A549 (cell line): ENCODE results near the gene TRDMT1. TPM values are rescaled to one million over a fixed set of nuclear protein-coding genes. Genes with fewer than 3 reads are reported as not detected.
A peak's percentile ranks its signal among the peaks of the same experiment; 100 is the strongest.

Experiments used
- ATAC-seq, 2 experiments: fragments of 200-7000 bp in 1 of 2; fragments of >200 bp in 1 of 2; cut with Nextera tagmentation in 1 of 2; cut with Tn5 transposase in 1 of 2; 3 replicates each; pipeline versions ENCODE4 v1.8.0 to v1.9.1; 2018 to 2020; ENCODE audit warnings: mild to moderate bottlenecking in 1 of 2, moderate library complexity in 1 of 2
- CTCF ChIA-PET: fragments of 300-600 bp; sonication (Branson Sonifier 250); formaldehyde crosslinking; extraction: SDS; loops from one replicate; lab custom pipeline; 2021; ENCODE audit warnings: antibody characterized with exemption, inconsistent platforms; lab: Yijun Ruan, JAX
- POLR2A ChIA-PET: fragments of 350-600 bp; formaldehyde crosslinking; extraction: SDS; loops from one replicate; lab custom pipeline; 2021; ENCODE audit warnings: antibody characterized with exemption, inconsistent platforms; lab: Yijun Ruan, JAX
- DNase-seq, 2 experiments: peaks; one replicate each; pipeline versions ENCODE4 v3.0.0 to v3.0.0-alpha.2; 2011 to 2016; ENCODE audit warnings: low read depth in 1 of 2, low spot score in 1 of 2
- FAIRE-seq: peaks from 2 replicates; lab custom pipeline; 2011; peaks lifted over from hg19 to GRCh38; lab: Jason Lieb, UNC
- H3K27ac ChIP-seq, 2 experiments: fragments of >200 bp; sonication (Bioruptor Twin); formaldehyde crosslinking; 3 replicates each; pipeline ENCODE4 v1.5.1; 2016 to 2017
- H3K4me1 ChIP-seq: fragments of >200 bp; sonication (Bioruptor Twin); formaldehyde crosslinking; 3 replicates; pipeline ENCODE4 v1.6.1; 2016
- H3K4me2 ChIP-seq: fragments of >200 bp; sonication (Bioruptor Twin); formaldehyde crosslinking; 3 replicates; pipeline ENCODE4 v1.6.1; 2016
- H3K4me3 ChIP-seq: fragments of >200 bp; sonication (Bioruptor Twin); formaldehyde crosslinking; 3 replicates; pipeline ENCODE4 v1.5.1; 2016
- H3K9me3 ChIP-seq: fragments of >200 bp; sonication (Bioruptor Twin); formaldehyde crosslinking; 3 replicates; pipeline ENCODE4 v1.6.1; 2016
- BCL3 ChIP-seq: fragments of >200 bp; sonication (Bioruptor Twin); formaldehyde crosslinking; IDR thresholded peaks from 3 replicates; pipeline ENCODE4 v1.6.1; 2016
- CHD4 ChIP-seq: fragments of 200-600 bp; sonication (generic); IDR thresholded peaks from 2 replicates; pipeline ENCODE4 v1.6.1; 2016; ENCODE audit warnings: antibody characterized with exemption, mild to moderate bottlenecking, borderline replicate concordance
- EHF ChIP-seq: fragments of 250-450 bp; sonication (Bioruptor Pico); IDR thresholded peaks from 2 replicates; pipeline ENCODE4 v1.5.0; 2020; ENCODE audit warnings: mild to moderate bottlenecking
- EHMT2 ChIP-seq: fragments of 200-600 bp; sonication (generic); IDR thresholded peaks from 2 replicates; pipeline ENCODE4 v1.6.1; 2016; ENCODE audit warnings: antibody characterized with exemption, low read depth, mild to moderate bottlenecking, moderate library complexity
- FOSL2 ChIP-seq, 2 experiments: fragments of 450-650 bp in 1 of 2; fragments of >200 bp in 1 of 2; sonication (Bioruptor Twin) in 1 of 2; formaldehyde crosslinking; IDR thresholded peaks; 2 replicates each; pipeline versions ENCODE4 v1.5.0 to v1.6.1; 2016 to 2020; ENCODE audit warnings: mild to moderate bottlenecking in 1 of 2, moderate library complexity in 1 of 2
- FOXS1 ChIP-seq: fragments of 250-450 bp; sonication (Bioruptor Pico); IDR thresholded peaks from 2 replicates; pipeline ENCODE4 v1.5.0; 2020; ENCODE audit warnings: mild to moderate bottlenecking, moderate library complexity
- GATA3 ChIP-seq: IDR thresholded peaks from 2 replicates; pipeline ENCODE4 v1.6.1; 2012; ENCODE audit warnings: borderline replicate concordance
- HMGXB4 ChIP-seq: fragments of 250-450 bp; sonication (Bioruptor Pico); IDR thresholded peaks from 2 replicates; pipeline ENCODE4 v1.5.0; 2021; ENCODE audit warnings: mild to moderate bottlenecking, moderate library complexity, borderline replicate concordance
- KDM5A ChIP-seq: fragments of 200-600 bp; sonication (generic); IDR thresholded peaks from 2 replicates; pipeline ENCODE4 v1.6.1; 2016; ENCODE audit warnings: antibody characterized with exemption, mild to moderate bottlenecking
- MAX ChIP-seq: IDR thresholded peaks from 2 replicates; pipeline ENCODE4 v1.6.1; 2012
- NFE2L2 ChIP-seq: fragments of 150-350 bp; conservative IDR thresholded peaks from 2 replicates; pipeline ENCODE4 v1.6.1; 2014; ENCODE audit warnings: low read length
- NR3C1 ChIP-seq: fragments of >200 bp; sonication (Bioruptor Twin); formaldehyde crosslinking; IDR thresholded peaks from 3 replicates; pipeline ENCODE4 v1.6.1; 2017
- REST ChIP-seq: fragments of 200-600 bp; sonication (generic); IDR thresholded peaks from 2 replicates; pipeline ENCODE4 v1.6.1; 2016; ENCODE audit warnings: antibody characterized with exemption, mild to moderate bottlenecking, moderate library complexity
- TFCP2L1 ChIP-seq: fragments of 250-450 bp; sonication (Bioruptor Pico); IDR thresholded peaks from 2 replicates; pipeline ENCODE4 v1.5.0; 2021; ENCODE audit warnings: mild to moderate bottlenecking
- USF2 ChIP-seq: fragments of 450-650 bp; IDR thresholded peaks from 2 replicates; pipeline ENCODE4 v1.6.1; 2014; ENCODE audit warnings: antibody characterized with exemption
- WGBS: methylation state at CpG from one replicate; pipeline ENCODE4 v1.1.6; 2017; ENCODE audit errors: missing lambda C conversion rate; 5-methylcytosine and 5-hydroxymethylcytosine counted together
- polyA plus RNA-seq, 4 experiments: library from polyadenylated mRNA; depleted of rRNA in 3 of 4; stranded (reverse); fragments of >200 nt; fragmentation: RNase III in 1 of 4; extraction: RNeasy Plus Mini Kit Qiagen cat#74134 plus additional on column Dnase treatment in 1 of 4; gene quantifications; 2 replicates in 3 of 4; 3 replicates in 1 of 4; pipeline ENCODE4 v1.2.3, GENCODE V29; 2011 to 2017

The TRDMT1 gene
- polyA plus RNA-seq, 2 of the 4 experiments (the other 2 are of a cell fraction) = 2.4 to 7.4 TPM

DNA sequence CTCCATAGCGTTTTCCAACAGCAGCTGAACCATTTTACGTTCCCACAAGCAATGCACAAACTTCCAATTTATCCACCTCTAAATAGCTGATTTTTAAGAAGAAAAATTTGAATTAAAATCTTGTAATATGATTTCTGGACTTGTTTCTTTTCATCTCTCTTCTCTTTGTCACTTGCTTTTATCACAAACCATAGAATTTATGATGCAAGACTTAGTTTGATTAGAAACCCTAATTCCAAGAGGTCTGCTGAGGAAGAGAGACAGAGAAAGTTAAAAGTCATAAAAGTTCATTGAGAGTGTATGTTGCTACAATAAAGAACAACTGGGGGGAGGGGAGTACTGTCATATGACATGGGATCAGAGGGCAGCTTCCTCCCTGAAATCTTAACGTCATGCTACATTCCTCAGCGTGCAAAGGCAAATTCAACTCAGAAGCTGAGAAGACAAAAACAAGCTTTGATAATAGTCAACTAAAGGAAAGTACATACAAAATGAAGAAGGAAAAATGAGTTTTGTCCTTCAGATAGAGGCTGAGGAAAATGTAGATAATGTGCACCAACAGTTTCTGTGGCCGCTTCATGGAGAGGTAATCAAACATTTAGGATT is 53.5 kb downstream of the TRDMT1 start:
- ChIA-PET CTCF (interaction anchor here (1.2 kb wide), 1 partner anchor 31 kb away, joined by 3 read pairs; no protein-coding TSS in a partner anchor), POLR2A (no interaction called here)
- H3K9me3 ChIP-seq = no peaks in the 10 kb centered on the region
- ATAC-seq (no peak), FAIRE-seq (no peak), DNase-seq (no peak)
- H3K27ac ChIP-seq = no peak overlapping the region
- H3K4me2 ChIP-seq = no peak overlapping the region
- H3K4me1 ChIP-seq = no peaks in the 10 kb centered on the region
- TF ChIP-seq EHMT2 = no peak
- no peak for TF ChIP-seq EHF (CRISPR knock-in tag)
- no peak for TF ChIP-seq REST
- TF ChIP-seq USF2 = no peak
- TF ChIP-seq CHD4 = no peak
- no peak for TF ChIP-seq FOXS1 (CRISPR knock-in tag)
- no peak for TF ChIP-seq MAX
- no peak for TF ChIP-seq TFCP2L1
- no peak for TF ChIP-seq NR3C1
- TF ChIP-seq GATA3 = no peak
- TF ChIP-seq NFE2L2 = no peak
- no peak for TF ChIP-seq FOSL2 (IDR thresholded peaks at IDR 0.05)
- TF ChIP-seq FOSL2 (CRISPR knock-in tag; IDR thresholded peaks at IDR 0.05) = no peak
- no peak for TF ChIP-seq KDM5A
- no peak for TF ChIP-seq HMGXB4
- WGBS = 85% methylated on average over 5 of the region's 5 CpGs
- no peak overlapping the region for H3K4me3 ChIP-seq

- POLR2A ChIA-PET = no interaction called here
- TF ChIP-seq MAX = no peak
- TF ChIP-seq BCL3 = no peak
- H3K4me1 ChIP-seq = no peaks in the 10 kb centered on the region
- DNase-seq (no peak), FAIRE-seq (peak; percentile 13), ATAC-seq (no peak)
- no peak overlapping the region for H3K27ac ChIP-seq
- CTCF ChIA-PET = interaction anchor here (1.2 kb wide), 1 partner anchor 30 kb away, joined by 3 read pairs; no protein-coding TSS in a partner anchor
- no peak overlapping the region for H3K4me3 ChIP-seq
- no peaks in the 10 kb centered on the region for H3K9me3 ChIP-seq
- H3K4me2 ChIP-seq = no peak overlapping the region
- WGBS = 81% methylated on average over 3 of the region's 3 CpGs
Observed at GRCh38 chr10:17146892-17147291, 54.6 kb downstream of the TRDMT1 start.
